HG02884 (cell line): ENCODE results near the gene RNF19B.
A peak's percentile ranks its signal among the peaks of the same experiment; 100 is the strongest.

Source experiments
- ATAC-seq: cut with Tn5 transposase; IDR thresholded peaks from one replicate; pipeline ENCODE4 v1.9.1; 2021; ENCODE audit warnings: mild to moderate bottlenecking, moderate library complexity; ENCODE audit not compliant: unreplicated experiment

Gene RNF19B

GRCh38 chr1:32969566-32969965 lies 5.0 kb upstream of the RNF19B start:
- ATAC-seq: no peak

GRCh38 chr1:32967888-32968568 lies 3.4 kb upstream of the RNF19B start:
- no peak for ATAC-seq

- ATAC-seq: no peak
Observed at GRCh38 chr1:32966900-32967299, 2.3 kb upstream of the RNF19B start.

- no peak for ATAC-seq
Observed at GRCh38 chr1:32965251-32965747, 690 bp upstream of the RNF19B start.

GRCh38 chr1:32963746-32964460 lies 706 bp downstream of the RNF19B start:
- peak; percentile 13 for ATAC-seq

- ATAC-seq: no peak
Observed at GRCh38 chr1:32962248-32962896, 2.2 kb downstream of the RNF19B start.

GRCh38 chr1:32960819-32961355 lies 3.7 kb downstream of the RNF19B start:
- no peak for ATAC-seq

GRCh38 chr1:32960342-32960741 lies 4.3 kb downstream of the RNF19B start:
- no peak for ATAC-seq

- no peak for ATAC-seq
Observed at GRCh38 chr1:32958827-32959226, 5.8 kb downstream of the RNF19B start.

GRCh38 chr1:32957017-32957416 lies 7.6 kb downstream of the RNF19B start:
- no peak for ATAC-seq

- no peak for ATAC-seq
Observed at GRCh38 chr1:32954168-32954567, 10.4 kb downstream of the RNF19B start.

GRCh38 chr1:32953495-32953894 lies 11.1 kb downstream of the RNF19B start:
- no peak for ATAC-seq

- ATAC-seq: no peak
Observed at GRCh38 chr1:32949519-32949918, 15.1 kb downstream of the RNF19B start.

GRCh38 chr1:32948905-32949304 lies 15.7 kb downstream of the RNF19B start:
- ATAC-seq: no peak

- ATAC-seq: no peak
Observed at GRCh38 chr1:32948390-32948722, 16.3 kb downstream of the RNF19B start.

- ATAC-seq: no peak
Observed at GRCh38 chr1:32947669-32948389, 16.8 kb downstream of the RNF19B start.

- no peak for ATAC-seq
Observed at GRCh38 chr1:32946413-32946812, 18.2 kb downstream of the RNF19B start.

- no peak for ATAC-seq
Observed at GRCh38 chr1:32944180-32944579, 20.4 kb downstream of the RNF19B start.

GRCh38 chr1:32939655-32940371 lies 24.8 kb downstream of the RNF19B start:
- no peak for ATAC-seq

GRCh38 chr1:32937061-32937460 lies 27.5 kb downstream of the RNF19B start:
- ATAC-seq: no peak
